Measurements from ENCODE around the gene PDE4D.

Gene PDE4D

GRCh38 chr5:59287361-59287760, 606.2 kb downstream of the PDE4D start:
- no peak for DNase-seq (ENCODE audit: low spot score)

GRCh38 chr5:59286510-59286909, 607.0 kb downstream of the PDE4D start:
- no peak for DNase-seq (ENCODE audit: low spot score)

- no peak for DNase-seq (ENCODE audit: low spot score)
These were observed 608.1 kb downstream of the PDE4D start for GRCh38 chr5:59285300-59286016.

GRCh38 chr5:59282726-59283125, 610.8 kb downstream of the PDE4D start:
- DNase-seq (ENCODE audit: low spot score) = no peak

GRCh38 chr5:59279979-59280378, 613.5 kb downstream of the PDE4D start:
- DNase-seq (ENCODE audit: low spot score) = no peak

- no peak for DNase-seq (ENCODE audit: low spot score)
These were observed 616.6 kb downstream of the PDE4D start for GRCh38 chr5:59276917-59277372.

GRCh38 chr5:59276325-59276675, 617.2 kb downstream of the PDE4D start:
- DNase-seq (ENCODE audit: low spot score) = no peak

GRCh38 chr5:59275510-59276324, 617.8 kb downstream of the PDE4D start:
- DNase-seq (ENCODE audit: low spot score) = peak; percentile 45

GRCh38 chr5:59275170-59275509, 618.4 kb downstream of the PDE4D start:
- DNase-seq (ENCODE audit: low spot score) = no peak

GRCh38 chr5:59274106-59274636, 619.4 kb downstream of the PDE4D start:
- DNase-seq (ENCODE audit: low spot score) = no peak

GRCh38 chr5:59272809-59273427, 620.6 kb downstream of the PDE4D start:
- DNase-seq (ENCODE audit: low spot score) = no peak

GRCh38 chr5:59268756-59269415, 624.6 kb downstream of the PDE4D start:
- no peak for DNase-seq (ENCODE audit: low spot score)

GRCh38 chr5:59267033-59267432, 626.5 kb downstream of the PDE4D start:
- DNase-seq (ENCODE audit: low spot score) = no peak

GRCh38 chr5:59266410-59266809, 627.1 kb downstream of the PDE4D start:
- no peak for DNase-seq (ENCODE audit: low spot score)

GRCh38 chr5:59264639-59265245, 628.8 kb downstream of the PDE4D start:
- no peak for DNase-seq (ENCODE audit: low spot score)

- DNase-seq (ENCODE audit: low spot score) = no peak
These were observed 629.5 kb downstream of the PDE4D start for GRCh38 chr5:59264013-59264412.

GRCh38 chr5:59261969-59262368, 631.6 kb downstream of the PDE4D start:
- DNase-seq (ENCODE audit: low spot score) = no peak

GRCh38 chr5:59260973-59261372, 632.6 kb downstream of the PDE4D start:
- DNase-seq (ENCODE audit: low spot score) = no peak

GRCh38 chr5:59260200-59260599, 633.3 kb downstream of the PDE4D start:
- DNase-seq (ENCODE audit: low spot score) = no peak

- DNase-seq (ENCODE audit: low spot score) = no peak
These were observed 634.3 kb downstream of the PDE4D start for GRCh38 chr5:59259237-59259636.

GRCh38 chr5:59257488-59258400, 635.8 kb downstream of the PDE4D start:
- DNase-seq (ENCODE audit: low spot score) = no peak

Data from globus pallidus (tissue), 1 donor.